ENCODE results near the gene KLK13.

The KLK13 gene, protein sequence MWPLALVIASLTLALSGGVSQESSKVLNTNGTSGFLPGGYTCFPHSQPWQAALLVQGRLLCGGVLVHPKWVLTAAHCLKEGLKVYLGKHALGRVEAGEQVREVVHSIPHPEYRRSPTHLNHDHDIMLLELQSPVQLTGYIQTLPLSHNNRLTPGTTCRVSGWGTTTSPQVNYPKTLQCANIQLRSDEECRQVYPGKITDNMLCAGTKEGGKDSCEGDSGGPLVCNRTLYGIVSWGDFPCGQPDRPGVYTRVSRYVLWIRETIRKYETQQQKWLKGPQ

DNA sequence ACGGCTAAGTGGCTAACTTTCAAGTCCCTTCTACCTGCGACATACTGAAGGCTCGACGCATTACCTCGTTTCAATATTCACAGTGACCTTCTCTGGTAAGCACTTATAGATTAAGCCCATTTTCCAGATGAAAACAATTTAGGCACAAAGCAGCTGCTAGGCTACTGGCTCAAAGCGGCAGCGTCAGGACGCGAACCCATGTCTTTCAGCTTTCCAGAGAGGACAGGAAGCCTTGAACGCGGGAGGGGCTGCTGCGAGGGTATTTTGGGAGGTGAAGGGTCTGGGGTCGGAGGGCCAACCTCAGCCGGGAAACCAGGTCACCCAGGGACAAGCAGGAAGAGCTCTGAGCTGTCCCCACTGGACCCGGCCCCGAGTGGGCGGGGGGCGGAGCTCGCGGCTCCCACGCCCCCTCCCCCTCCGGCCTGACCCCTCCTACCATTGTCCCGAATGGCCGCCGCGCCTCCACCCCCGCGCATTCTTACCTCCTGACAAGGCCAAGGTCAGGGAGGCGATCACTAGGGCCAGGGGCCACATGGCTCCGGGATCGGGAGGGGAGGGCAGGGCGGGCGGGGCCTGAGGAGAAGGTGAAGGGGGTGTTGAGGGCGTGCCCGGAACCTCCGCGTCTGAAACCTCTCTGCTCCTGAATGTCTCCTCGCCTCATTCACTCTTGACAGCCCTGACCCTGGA lies at the start of gene KLK13:
TSS of gene KLK13 (minus strand) at position 559 of the 687 bp plus-strand sequence. CDS start at position 534, 25 bp downstream.
- TF ChIP-seq RAD21 (IDR thresholded peaks at IDR 0.05; ENCODE audit: low read depth) (no peak), EGR1 (IDR thresholded peaks at IDR 0.05) (peak; percentile 76)

DNA sequence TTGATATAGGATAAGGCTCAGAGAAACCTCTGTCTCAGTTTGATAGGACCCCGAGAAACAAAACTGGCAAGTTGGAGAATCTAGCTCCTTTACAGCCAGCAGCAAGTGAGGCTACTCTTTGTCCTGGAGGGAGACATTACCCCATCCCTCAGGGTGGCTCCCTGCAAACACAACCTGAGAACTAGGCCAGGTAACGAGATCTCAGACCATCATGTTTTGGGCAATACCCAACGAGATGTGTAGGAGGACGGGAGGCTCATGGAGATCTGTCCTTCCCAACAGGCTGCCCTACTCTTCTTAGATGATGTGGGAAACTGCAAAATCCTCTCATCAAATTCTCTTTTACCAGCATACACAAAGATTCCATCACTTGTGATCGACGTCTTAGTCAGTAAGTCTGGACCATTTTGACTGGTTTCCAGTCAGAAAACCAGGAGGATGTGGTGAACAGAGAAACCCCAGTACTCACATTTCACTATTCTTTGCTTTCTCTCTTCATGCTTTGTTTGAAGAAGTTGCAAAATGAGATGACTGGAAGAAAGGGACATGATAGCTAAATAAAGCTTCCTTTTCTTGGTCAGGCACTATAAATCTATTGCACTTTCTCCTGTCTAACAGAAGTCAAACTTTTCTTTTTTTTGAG lies 49.3 kb upstream of the KLK13 start:
- no peak for TF ChIP-seq ZBTB7A (IDR thresholded peaks at IDR 0.05; ENCODE audit: low read depth)
- no peak for TF ChIP-seq CEBPB (IDR thresholded peaks at IDR 0.05)
- no peak for TF ChIP-seq TEAD4 (IDR thresholded peaks at IDR 0.05)
- no peak for TF ChIP-seq EGR1 (IDR thresholded peaks at IDR 0.05)
- TF ChIP-seq, protein P1, sequence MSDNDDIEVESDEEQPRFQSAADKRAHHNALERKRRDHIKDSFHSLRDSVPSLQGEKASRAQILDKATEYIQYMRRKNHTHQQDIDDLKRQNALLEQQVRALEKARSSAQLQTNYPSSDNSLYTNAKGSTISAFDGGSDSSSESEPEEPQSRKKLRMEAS (IDR thresholded peaks at IDR 0.05) = no peak
- TF ChIP-seq TCF12 (IDR thresholded peaks at IDR 0.05; ENCODE audit: low read depth) = no peak
- no peak for TF ChIP-seq YY1 (IDR thresholded peaks at IDR 0.05; ENCODE audit: low read depth)
- TF ChIP-seq NFIC (IDR thresholded peaks at IDR 0.05) = no peak
- no peak for TF ChIP-seq CREB1 (IDR thresholded peaks at IDR 0.05; ENCODE audit: low read depth)
- TF ChIP-seq, protein P2, sequence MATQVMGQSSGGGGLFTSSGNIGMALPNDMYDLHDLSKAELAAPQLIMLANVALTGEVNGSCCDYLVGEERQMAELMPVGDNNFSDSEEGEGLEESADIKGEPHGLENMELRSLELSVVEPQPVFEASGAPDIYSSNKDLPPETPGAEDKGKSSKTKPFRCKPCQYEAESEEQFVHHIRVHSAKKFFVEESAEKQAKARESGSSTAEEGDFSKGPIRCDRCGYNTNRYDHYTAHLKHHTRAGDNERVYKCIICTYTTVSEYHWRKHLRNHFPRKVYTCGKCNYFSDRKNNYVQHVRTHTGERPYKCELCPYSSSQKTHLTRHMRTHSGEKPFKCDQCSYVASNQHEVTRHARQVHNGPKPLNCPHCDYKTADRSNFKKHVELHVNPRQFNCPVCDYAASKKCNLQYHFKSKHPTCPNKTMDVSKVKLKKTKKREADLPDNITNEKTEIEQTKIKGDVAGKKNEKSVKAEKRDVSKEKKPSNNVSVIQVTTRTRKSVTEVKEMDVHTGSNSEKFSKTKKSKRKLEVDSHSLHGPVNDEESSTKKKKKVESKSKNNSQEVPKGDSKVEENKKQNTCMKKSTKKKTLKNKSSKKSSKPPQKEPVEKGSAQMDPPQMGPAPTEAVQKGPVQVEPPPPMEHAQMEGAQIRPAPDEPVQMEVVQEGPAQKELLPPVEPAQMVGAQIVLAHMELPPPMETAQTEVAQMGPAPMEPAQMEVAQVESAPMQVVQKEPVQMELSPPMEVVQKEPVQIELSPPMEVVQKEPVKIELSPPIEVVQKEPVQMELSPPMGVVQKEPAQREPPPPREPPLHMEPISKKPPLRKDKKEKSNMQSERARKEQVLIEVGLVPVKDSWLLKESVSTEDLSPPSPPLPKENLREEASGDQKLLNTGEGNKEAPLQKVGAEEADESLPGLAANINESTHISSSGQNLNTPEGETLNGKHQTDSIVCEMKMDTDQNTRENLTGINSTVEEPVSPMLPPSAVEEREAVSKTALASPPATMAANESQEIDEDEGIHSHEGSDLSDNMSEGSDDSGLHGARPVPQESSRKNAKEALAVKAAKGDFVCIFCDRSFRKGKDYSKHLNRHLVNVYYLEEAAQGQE (IDR thresholded peaks at IDR 0.05; ENCODE audit: low read depth) = no peak
- no peak for TF ChIP-seq TAF1 (IDR thresholded peaks at IDR 0.05; ENCODE audit: low read depth)
- TF ChIP-seq EP300 (IDR thresholded peaks at IDR 0.05; ENCODE audit: borderline replicate concordance) = no peak
- no peak for TF ChIP-seq FOXM1 (IDR thresholded peaks at IDR 0.05; ENCODE audit: borderline replicate concordance, low read depth)
- TF ChIP-seq, protein P3, sequence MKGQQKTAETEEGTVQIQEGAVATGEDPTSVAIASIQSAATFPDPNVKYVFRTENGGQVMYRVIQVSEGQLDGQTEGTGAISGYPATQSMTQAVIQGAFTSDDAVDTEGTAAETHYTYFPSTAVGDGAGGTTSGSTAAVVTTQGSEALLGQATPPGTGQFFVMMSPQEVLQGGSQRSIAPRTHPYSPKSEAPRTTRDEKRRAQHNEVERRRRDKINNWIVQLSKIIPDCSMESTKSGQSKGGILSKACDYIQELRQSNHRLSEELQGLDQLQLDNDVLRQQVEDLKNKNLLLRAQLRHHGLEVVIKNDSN (IDR thresholded peaks at IDR 0.05) = no peak
- TF ChIP-seq RAD21 (IDR thresholded peaks at IDR 0.05; ENCODE audit: low read depth) = no peak

DNA sequence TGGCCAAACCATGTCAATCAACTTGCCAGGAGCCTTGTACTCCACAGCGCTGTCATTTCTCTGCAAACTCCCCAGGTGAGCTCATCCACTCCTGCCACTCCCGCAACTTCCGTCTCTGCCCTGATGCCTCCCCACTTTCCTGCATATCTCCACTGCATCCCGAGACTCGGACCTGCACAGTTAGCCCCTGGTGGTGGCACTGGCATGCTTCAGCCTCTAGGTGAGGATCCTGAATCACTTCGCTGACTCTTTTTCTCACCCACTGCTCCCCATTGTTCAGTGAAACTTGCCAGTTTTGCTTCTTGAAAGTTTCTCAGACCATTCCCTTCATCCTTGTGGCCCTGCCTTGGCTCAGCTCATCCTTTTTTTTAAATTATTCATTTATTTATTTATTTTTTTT lies 46.7 kb upstream of the KLK13 start:
- no peak for TF ChIP-seq RAD21 (IDR thresholded peaks at IDR 0.05; ENCODE audit: low read depth)
- TF ChIP-seq TCF12 (IDR thresholded peaks at IDR 0.05; ENCODE audit: low read depth) = no peak
- TF ChIP-seq FOXM1 (IDR thresholded peaks at IDR 0.05; ENCODE audit: borderline replicate concordance, low read depth) = no peak

DNA sequence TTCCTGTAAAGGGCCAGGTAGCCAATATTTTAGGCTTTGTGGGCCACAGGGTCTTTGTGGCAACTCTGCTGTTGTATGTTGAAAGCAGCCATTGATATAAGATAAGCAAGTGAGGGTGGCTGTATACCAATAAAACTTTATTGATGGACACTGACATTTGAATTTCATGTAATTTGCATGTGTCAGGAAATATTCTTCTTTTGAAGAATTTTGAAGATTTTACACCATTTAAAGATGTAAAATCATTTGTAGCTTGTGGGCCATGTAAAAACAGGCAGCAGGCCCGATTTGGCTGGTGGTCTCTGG lies 45.7 kb upstream of the KLK13 start:
- TF ChIP-seq TAF1 (IDR thresholded peaks at IDR 0.05; ENCODE audit: low read depth) (no peak), RAD21 (IDR thresholded peaks at IDR 0.05; ENCODE audit: low read depth) (no peak), FOXM1 (IDR thresholded peaks at IDR 0.05; ENCODE audit: borderline replicate concordance, low read depth) (no peak), ZBTB7A (IDR thresholded peaks at IDR 0.05; ENCODE audit: low read depth) (no peak), NFIC (IDR thresholded peaks at IDR 0.05) (no peak), CREB1 (IDR thresholded peaks at IDR 0.05; ENCODE audit: low read depth) (no peak), CEBPB (IDR thresholded peaks at IDR 0.05) (no peak), EP300 (IDR thresholded peaks at IDR 0.05; ENCODE audit: borderline replicate concordance) (no peak), TCF12 (IDR thresholded peaks at IDR 0.05; ENCODE audit: low read depth) (no peak), YY1 (IDR thresholded peaks at IDR 0.05; ENCODE audit: low read depth) (no peak), TEAD4 (IDR thresholded peaks at IDR 0.05) (no peak), EGR1 (IDR thresholded peaks at IDR 0.05) (no peak)
- TF ChIP-seq, protein P3 (IDR thresholded peaks at IDR 0.05) = no peak
- TF ChIP-seq, protein P2 (IDR thresholded peaks at IDR 0.05; ENCODE audit: low read depth) = no peak
- TF ChIP-seq, protein P1 (IDR thresholded peaks at IDR 0.05) = no peak

DNA sequence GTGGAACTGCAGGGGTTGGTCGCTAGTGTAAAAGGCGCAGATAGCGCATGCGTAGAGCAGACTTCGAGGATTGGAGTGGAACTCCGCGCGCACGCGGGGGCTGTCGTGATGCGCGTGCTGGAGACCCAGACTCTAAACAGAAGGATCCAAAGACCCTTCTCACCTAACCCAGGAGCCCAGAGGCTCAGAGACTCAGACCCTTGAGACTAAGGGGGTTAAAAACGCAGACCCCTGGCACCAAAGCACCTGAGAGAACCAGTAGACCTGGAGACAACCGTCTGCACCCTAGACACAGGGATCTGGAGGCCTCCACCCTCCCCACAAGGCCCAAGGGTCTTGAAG lies 43.9 kb upstream of the KLK13 start:
- TF ChIP-seq FOXM1 (IDR thresholded peaks at IDR 0.05; ENCODE audit: borderline replicate concordance, low read depth) = no peak
- TF ChIP-seq, protein P1 (IDR thresholded peaks at IDR 0.05) = peak; percentile 59
